H9 (cell line): ENCODE measurements around the gene PCED1A. TPM values are rescaled to one million over a fixed set of nuclear protein-coding genes. Genes with fewer than 3 reads are reported as not detected.

Experiments used
- DNase-seq: peaks from one replicate; pipeline ENCODE4 v3.0.0-alpha.2; 2017
- H2AFZ ChIP-seq: one replicate; pipeline ENCODE4 v1.6.1; 2013; ENCODE audit warnings: mild to moderate bottlenecking, low read length, control low read depth, moderate library complexity
- H2AK5ac ChIP-seq: 2 replicates; pipeline ENCODE4 v1.6.1; 2013; ENCODE audit warnings: low read length, control low read depth, mixed read lengths; ENCODE audit not compliant: insufficient read length
- H2BK120ac ChIP-seq: one replicate; pipeline ENCODE4 v1.6.1; 2013; ENCODE audit warnings: low read depth, mild to moderate bottlenecking, low read length, control low read depth, inconsistent platforms; ENCODE audit not compliant: poor library complexity, severe bottlenecking
- H2BK12ac ChIP-seq: 2 replicates; pipeline ENCODE4 v1.6.1; 2013; ENCODE audit warnings: low read length, control low read depth, mixed read lengths, low read depth; ENCODE audit not compliant: insufficient read length
- H2BK15ac ChIP-seq: 2 replicates; pipeline ENCODE4 v1.6.1; 2013; ENCODE audit warnings: low read depth, low read length, control low read depth
- H2BK20ac ChIP-seq: one replicate; pipeline ENCODE4 v1.6.1; 2013; ENCODE audit warnings: low read depth, mild to moderate bottlenecking, low read length, control low read depth, inconsistent platforms; ENCODE audit not compliant: poor library complexity, severe bottlenecking
- H2BK5ac ChIP-seq: 2 replicates; pipeline ENCODE4 v1.6.1; 2013; ENCODE audit warnings: low read length, control low read depth, mixed read lengths; ENCODE audit not compliant: insufficient read length
- H3K14ac ChIP-seq: 2 replicates; pipeline ENCODE4 v1.6.1; 2013; ENCODE audit warnings: low read length, control low read depth; ENCODE audit not compliant: insufficient read depth
- H3K18ac ChIP-seq: 2 replicates; pipeline ENCODE4 v1.6.1; 2013; ENCODE audit warnings: low read depth, mild to moderate bottlenecking, mixed read lengths, low read length, control low read depth; ENCODE audit not compliant: insufficient read length
- H3K23ac ChIP-seq: 2 replicates; pipeline ENCODE4 v1.6.1; 2013; ENCODE audit warnings: low read length, control low read depth, mixed read lengths, low read depth; ENCODE audit not compliant: insufficient read length
- H3K23me2 ChIP-seq: 2 replicates; pipeline ENCODE4 v1.6.1; 2013; ENCODE audit warnings: low read depth, mild to moderate bottlenecking, mixed read lengths, low read length, control low read depth; ENCODE audit not compliant: insufficient read length, poor library complexity, severe bottlenecking
- H3K27ac ChIP-seq: 2 replicates; pipeline ENCODE4 v1.5.1; 2013; ENCODE audit warnings: low read length, control low read depth, mixed read lengths, low read depth; ENCODE audit not compliant: insufficient read length
- H3K27me3 ChIP-seq: 2 replicates; pipeline ENCODE4 v1.6.1; 2013; ENCODE audit warnings: low read length, control low read depth, inconsistent platforms; ENCODE audit not compliant: insufficient read depth
- H3K4ac ChIP-seq: 2 replicates; pipeline ENCODE4 v1.6.1; 2013; ENCODE audit warnings: low read depth, mild to moderate bottlenecking, control low read depth, inconsistent platforms, low read length, moderate library complexity
- H3K4me1 ChIP-seq: 2 replicates; pipeline ENCODE4 v1.6.1; 2013; ENCODE audit warnings: low read length, control low read depth, inconsistent platforms; ENCODE audit not compliant: insufficient read depth
- H3K4me2 ChIP-seq: 2 replicates; pipeline ENCODE4 v1.6.1; 2013; ENCODE audit warnings: low read length, control low read depth, mixed read lengths; ENCODE audit not compliant: insufficient read length, insufficient read depth
- H3K56ac ChIP-seq: 2 replicates; pipeline ENCODE4 v1.6.1; 2013; ENCODE audit warnings: low read depth, mild to moderate bottlenecking, mixed read lengths, low read length, control low read depth; ENCODE audit not compliant: insufficient read length
- H3K79me1 ChIP-seq: 2 replicates; pipeline ENCODE4 v1.6.1; 2013; ENCODE audit warnings: low read depth, mild to moderate bottlenecking, moderate library complexity, low read length, control low read depth, inconsistent platforms; ENCODE audit not compliant: insufficient read depth, poor library complexity, severe bottlenecking
- H3K79me2 ChIP-seq: 2 replicates; pipeline ENCODE4 v1.6.1; 2013; ENCODE audit warnings: low read length, control low read depth, inconsistent platforms; ENCODE audit not compliant: insufficient read depth
- H3K9ac ChIP-seq: 2 replicates; pipeline ENCODE4 v1.6.1; 2013; ENCODE audit warnings: low read length, control low read depth, mixed read lengths; ENCODE audit not compliant: insufficient read length; ENCODE audit errors: extremely low read depth
- H3K9me3 ChIP-seq: one replicate; pipeline ENCODE4 v1.6.1; 2013; ENCODE audit warnings: low read depth, low read length, inconsistent platforms; ENCODE audit not compliant: control insufficient read depth
- H3T11ph ChIP-seq: one replicate; pipeline ENCODE4 v1.6.1; 2013; ENCODE audit warnings: mild to moderate bottlenecking, low read length, control low read depth, inconsistent platforms
- H4K20me1 ChIP-seq: one replicate; pipeline ENCODE4 v1.6.1; 2013; ENCODE audit not compliant: control insufficient read depth, insufficient read length, insufficient read depth
- H4K5ac ChIP-seq: 2 replicates; pipeline ENCODE4 v1.6.1; 2013; ENCODE audit warnings: low read depth, mild to moderate bottlenecking, mixed read lengths, low read length, control low read depth; ENCODE audit not compliant: insufficient read length
- H4K8ac ChIP-seq: replicated peaks from 2 replicates; pipeline ENCODE4 v1.6.1; 2013; ENCODE audit warnings: low read length, control low read depth, mixed read lengths, low read depth; ENCODE audit not compliant: insufficient read length
- H4K91ac ChIP-seq: 2 replicates; pipeline ENCODE4 v1.6.1; 2013; ENCODE audit warnings: low read depth, mild to moderate bottlenecking, moderate library complexity, mixed read lengths, low read length, control low read depth; ENCODE audit not compliant: insufficient read length
- H3K27ac Mint-ChIP-seq, 3 experiments: 2 replicates in 2 of 3; 3 replicates in 1 of 3; pipeline ENCODE4 v1.8.0; 2020 to 2021; ENCODE audit warnings: mixed read lengths in 3 of 3, mild to moderate bottlenecking in 1 of 3, moderate library complexity in 1 of 3
- H3K27me3 Mint-ChIP-seq: 2 replicates; pipeline ENCODE4 v1.8.0; 2021; ENCODE audit warnings: low read depth, mild to moderate bottlenecking, moderate library complexity, mixed read lengths
- H3K36me3 Mint-ChIP-seq, 3 experiments: 2 replicates in 2 of 3; 3 replicates in 1 of 3; pipeline ENCODE4 v1.8.0; 2020 to 2021; ENCODE audit warnings: low read depth in 3 of 3, mixed read lengths in 3 of 3; ENCODE audit not compliant: insufficient read depth in 1 of 3
- H3K4me1 Mint-ChIP-seq, 2 experiments: 2 replicates each; pipeline ENCODE4 v1.8.0; 2020; ENCODE audit warnings: mixed read lengths in 2 of 2
- H3K4me3 Mint-ChIP-seq, 2 experiments: 2 replicates in 1 of 2; 3 replicates in 1 of 2; pipeline ENCODE4 v1.8.0; 2020 to 2021; ENCODE audit warnings: mild to moderate bottlenecking in 2 of 2, mixed read lengths in 2 of 2, moderate library complexity in 1 of 2
- H3K9me3 Mint-ChIP-seq, 2 experiments: 2 replicates in 1 of 2; 3 replicates in 1 of 2; pipeline ENCODE4 v1.8.0; 2020; ENCODE audit warnings: mild to moderate bottlenecking in 2 of 2, mixed read lengths in 2 of 2, moderate library complexity in 1 of 2
- WGBS: extraction: QIAGEN DNeasy Blood & Tissue Kit; methylation state at CpG from one replicate; pipeline ENCODE4 v1.1.7; 2013; ENCODE audit warnings: missing lambda C conversion rate, low lambda C conversion rate, mixed read lengths; ENCODE audit not compliant: insufficient read length; ENCODE audit errors: extremely low coverage; 5-methylcytosine and 5-hydroxymethylcytosine counted together
- total RNA-seq: library from RNA; stranded (reverse); gene quantifications from 2 replicates; pipeline ENCODE4 v1.2.1, GENCODE V29; 2021
- TF ChIP-seq, protein P1 (sequence below): fragments of 200-600 bp; sonication (generic); conservative IDR thresholded peaks from 3 replicates; pipeline ENCODE4 v1.8.0; 2021; ENCODE audit warnings: antibody characterized with exemption, mild to moderate bottlenecking

PCED1A gene
- total RNA-seq, 1 experiment from 2014 or later, result 30.8 TPM

DNA sequence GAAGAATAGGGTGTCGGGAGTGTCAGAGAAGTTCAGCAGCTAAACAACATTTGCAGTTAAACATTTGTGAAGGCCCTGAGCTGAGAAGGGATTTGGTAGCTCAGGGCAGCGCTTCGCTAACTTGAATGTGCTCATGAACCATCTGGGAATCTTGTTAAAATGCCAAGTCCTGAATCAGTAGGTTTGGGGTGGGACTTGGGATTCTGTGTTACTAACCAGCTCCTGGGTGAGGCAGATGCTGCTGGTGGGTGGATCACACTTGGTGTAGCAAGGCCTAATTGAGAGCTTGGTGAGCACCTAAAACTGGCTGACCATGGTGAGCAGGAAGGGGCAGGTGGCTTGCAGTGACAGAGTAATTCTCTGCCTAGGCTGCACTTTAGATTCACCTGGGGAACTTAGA is 38.7 kb upstream of the PCED1A start:
- H3K18ac ChIP-seq, result no peak overlapping the region
- peaks cover 3% of the 10 kb centered on the region; the same call in 1 of the 2 replicates for H3K79me2 ChIP-seq
- H3K23me2 ChIP-seq, result peaks cover 3% of the 10 kb centered on the region
- no peak overlapping the region for H2BK20ac ChIP-seq
- DNase-seq, result no peak
- H2BK15ac ChIP-seq, result no peak overlapping the region
- H3K23ac ChIP-seq, result no peak overlapping the region
- H3K9me3 ChIP-seq, result no peaks in the 10 kb centered on the region
- H4K91ac ChIP-seq, result no peak overlapping the region
- H3K27ac Mint-ChIP-seq, result peak overlapping the region in 2 of 3 experiments; percentile 21 to 55; a peak in 2 of 7 replicates
- H3K27ac ChIP-seq, result no peak overlapping the region
- no peak overlapping the region for H2BK120ac ChIP-seq
- H4K8ac ChIP-seq, result no peak overlapping the region
- no peak overlapping the region for H4K5ac ChIP-seq
- H3K56ac ChIP-seq, result no peak overlapping the region
- TF ChIP-seq, protein P1, sequence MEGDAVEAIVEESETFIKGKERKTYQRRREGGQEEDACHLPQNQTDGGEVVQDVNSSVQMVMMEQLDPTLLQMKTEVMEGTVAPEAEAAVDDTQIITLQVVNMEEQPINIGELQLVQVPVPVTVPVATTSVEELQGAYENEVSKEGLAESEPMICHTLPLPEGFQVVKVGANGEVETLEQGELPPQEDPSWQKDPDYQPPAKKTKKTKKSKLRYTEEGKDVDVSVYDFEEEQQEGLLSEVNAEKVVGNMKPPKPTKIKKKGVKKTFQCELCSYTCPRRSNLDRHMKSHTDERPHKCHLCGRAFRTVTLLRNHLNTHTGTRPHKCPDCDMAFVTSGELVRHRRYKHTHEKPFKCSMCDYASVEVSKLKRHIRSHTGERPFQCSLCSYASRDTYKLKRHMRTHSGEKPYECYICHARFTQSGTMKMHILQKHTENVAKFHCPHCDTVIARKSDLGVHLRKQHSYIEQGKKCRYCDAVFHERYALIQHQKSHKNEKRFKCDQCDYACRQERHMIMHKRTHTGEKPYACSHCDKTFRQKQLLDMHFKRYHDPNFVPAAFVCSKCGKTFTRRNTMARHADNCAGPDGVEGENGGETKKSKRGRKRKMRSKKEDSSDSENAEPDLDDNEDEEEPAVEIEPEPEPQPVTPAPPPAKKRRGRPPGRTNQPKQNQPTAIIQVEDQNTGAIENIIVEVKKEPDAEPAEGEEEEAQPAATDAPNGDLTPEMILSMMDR, result no peak
- no peak overlapping the region for H3K4me3 Mint-ChIP-seq
- H2BK12ac ChIP-seq, result no peak overlapping the region
- H3K79me1 ChIP-seq, result peaks cover 11% of the 10 kb centered on the region
- no peak overlapping the region for H2AK5ac ChIP-seq
- no peak overlapping the region for H3T11ph ChIP-seq
- no peaks in the 10 kb centered on the region for H3K27me3 ChIP-seq
- WGBS, result no CpG with 5 or more reads among the region's 3 CpGs
- no peaks in the 10 kb centered on the region for H3K9me3 Mint-ChIP-seq
- no peak overlapping the region for H3K14ac ChIP-seq
- H3K9ac ChIP-seq, result no peak overlapping the region
- no peaks in the 10 kb centered on the region for H3K27me3 Mint-ChIP-seq
- H3K4ac ChIP-seq, result no peak overlapping the region
- peaks cover 24 to 29% of the 10 kb centered on the region in 2 experiments for H3K4me1 Mint-ChIP-seq
- no peak overlapping the region for H2AFZ ChIP-seq
- peaks cover 2 to 19% (median 12%) of the 10 kb centered on the region in 3 experiments; a peak in 6 of 7 replicates for H3K36me3 Mint-ChIP-seq
- H4K20me1 ChIP-seq, result no peaks in the 10 kb centered on the region
- H3K4me1 ChIP-seq, result 0 out of 2 replicates have a peak, but pooled peaks cover 3% of the 10 kb centered on the region
- H3K4me2 ChIP-seq, result no peak overlapping the region
- H2BK5ac ChIP-seq, result no peak overlapping the region
